ENCODE data around the gene MDFIC.

DNA sequence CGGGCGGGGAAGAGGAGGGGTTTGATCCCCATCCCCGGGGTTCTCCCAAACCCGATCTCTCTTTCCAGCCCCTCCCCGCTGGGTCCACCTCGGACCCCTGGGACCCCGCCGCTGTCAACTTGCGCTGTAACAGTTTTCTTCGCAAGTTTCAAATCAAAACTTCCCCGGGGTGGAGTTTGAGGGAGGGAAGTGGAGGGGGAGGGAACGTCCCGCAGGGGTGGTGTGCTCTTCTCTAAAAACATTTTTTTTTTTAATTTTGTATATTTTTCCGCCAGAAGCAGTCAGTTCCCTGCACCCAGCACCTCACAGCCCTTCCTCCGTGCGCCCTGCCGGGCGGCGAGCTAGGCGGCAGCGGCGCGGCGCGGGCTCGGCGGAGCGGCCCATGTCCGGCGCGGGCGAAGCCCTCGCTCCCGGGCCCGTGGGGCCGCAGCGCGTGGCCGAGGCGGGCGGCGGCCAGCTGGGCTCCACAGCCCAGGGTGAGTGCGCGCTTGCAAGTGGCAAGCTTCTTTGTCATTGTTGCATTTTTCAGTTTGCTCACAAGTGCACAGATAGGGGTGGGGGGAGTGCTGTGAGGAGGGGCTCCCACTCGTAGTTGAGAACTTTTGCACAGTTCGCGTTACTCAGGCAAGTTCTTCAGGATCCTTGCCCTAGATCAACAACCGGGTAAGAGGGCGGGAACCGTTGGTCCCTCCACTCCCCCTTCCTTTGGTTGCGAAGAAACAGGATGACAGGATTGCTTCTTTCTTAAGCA, 933 bp downstream of the MDFIC start:
- TF ChIP-seq POLR2A (IDR thresholded peaks at IDR 0.05; ENCODE audit: low read length) (no peak), GATA1 (IDR thresholded peaks at IDR 0.05; ENCODE audit: low read depth, low read length) (no peak)
